Neutrophil (primary cell): ENCODE measurements around the gene SOX18.

Experiments used
- H3K27ac ChIP-seq: fragments of 200-600 bp; sonication (generic); 2 replicates; pipeline ENCODE4 v1.5.1; 2016; ENCODE audit warnings: mild to moderate bottlenecking, moderate library complexity
- H3K27me3 ChIP-seq: fragments of 200-600 bp; sonication (generic); 2 replicates; pipeline ENCODE4 v1.6.0; 2016; ENCODE audit warnings: mild to moderate bottlenecking
- H3K36me3 ChIP-seq: fragments of 200-600 bp; sonication (generic); 2 replicates; pipeline ENCODE4 v1.5.1; 2017
- H3K4me1 ChIP-seq, 2 experiments: fragments of 200-600 bp in 1 of 2; sonication (generic) in 1 of 2; 1 replicate in 1 of 2; 2 replicates in 1 of 2; pipeline versions ENCODE4 v1.5.1 to v1.6.1; 2013 to 2016; ENCODE audit warnings: low read depth in 1 of 2, low read length in 1 of 2, mild to moderate bottlenecking in 1 of 2, moderate library complexity in 1 of 2; ENCODE audit not compliant: control insufficient read depth in 1 of 2, insufficient read depth in 1 of 2
- H3K4me3 ChIP-seq, 2 experiments: fragments of 200-600 bp in 1 of 2; sonication (generic) in 1 of 2; 1 replicate in 1 of 2; 2 replicates in 1 of 2; pipeline ENCODE4 v1.5.1; 2013 to 2016; ENCODE audit warnings: low read depth in 1 of 2, low read length in 1 of 2, mild to moderate bottlenecking in 1 of 2, moderate library complexity in 1 of 2
- H3K9me3 ChIP-seq: fragments of 200-600 bp; sonication (generic); 2 replicates; pipeline ENCODE4 v1.5.1; 2016
- TF ChIP-seq, protein P1 (sequence below): fragments of 200-600 bp; sonication (generic); IDR thresholded peaks from 2 replicates; pipeline ENCODE4 v1.5.1; 2016; ENCODE audit warnings: antibody characterized with exemption

Gene SOX18

DNA sequence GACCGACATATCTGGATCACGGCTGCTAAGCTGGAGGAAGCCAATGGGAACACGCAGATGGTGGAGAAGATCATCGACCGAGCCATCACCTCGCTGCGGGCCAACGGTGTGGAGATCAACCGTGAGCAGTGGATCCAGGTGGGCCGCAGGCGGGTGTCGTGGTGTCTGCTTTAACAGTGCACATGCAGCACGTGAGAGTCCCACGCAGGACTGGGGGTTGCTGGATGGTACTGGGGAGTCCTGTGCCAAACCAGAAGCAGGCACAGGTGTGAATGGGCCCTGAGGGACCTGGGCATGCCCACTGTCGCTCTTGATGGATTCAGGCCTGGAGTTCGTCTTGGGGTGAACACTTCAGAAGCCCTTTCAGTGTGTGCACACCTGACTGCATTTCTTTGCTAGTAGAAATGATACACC lies 38.1 kb downstream of the SOX18 start:
- Histone ChIP-seq H3K9me3 (no peaks in the 10 kb centered on the region), H3K36me3 (peaks cover 74% of the 10 kb centered on the region), H3K27ac (no peak overlapping the region), H3K27me3 (no peaks in the 10 kb centered on the region), H3K4me3 (no peak overlapping the region), H3K4me1 (no peaks in the 10 kb centered on the region)
- TF ChIP-seq, protein P1, sequence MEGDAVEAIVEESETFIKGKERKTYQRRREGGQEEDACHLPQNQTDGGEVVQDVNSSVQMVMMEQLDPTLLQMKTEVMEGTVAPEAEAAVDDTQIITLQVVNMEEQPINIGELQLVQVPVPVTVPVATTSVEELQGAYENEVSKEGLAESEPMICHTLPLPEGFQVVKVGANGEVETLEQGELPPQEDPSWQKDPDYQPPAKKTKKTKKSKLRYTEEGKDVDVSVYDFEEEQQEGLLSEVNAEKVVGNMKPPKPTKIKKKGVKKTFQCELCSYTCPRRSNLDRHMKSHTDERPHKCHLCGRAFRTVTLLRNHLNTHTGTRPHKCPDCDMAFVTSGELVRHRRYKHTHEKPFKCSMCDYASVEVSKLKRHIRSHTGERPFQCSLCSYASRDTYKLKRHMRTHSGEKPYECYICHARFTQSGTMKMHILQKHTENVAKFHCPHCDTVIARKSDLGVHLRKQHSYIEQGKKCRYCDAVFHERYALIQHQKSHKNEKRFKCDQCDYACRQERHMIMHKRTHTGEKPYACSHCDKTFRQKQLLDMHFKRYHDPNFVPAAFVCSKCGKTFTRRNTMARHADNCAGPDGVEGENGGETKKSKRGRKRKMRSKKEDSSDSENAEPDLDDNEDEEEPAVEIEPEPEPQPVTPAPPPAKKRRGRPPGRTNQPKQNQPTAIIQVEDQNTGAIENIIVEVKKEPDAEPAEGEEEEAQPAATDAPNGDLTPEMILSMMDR: no peak

DNA sequence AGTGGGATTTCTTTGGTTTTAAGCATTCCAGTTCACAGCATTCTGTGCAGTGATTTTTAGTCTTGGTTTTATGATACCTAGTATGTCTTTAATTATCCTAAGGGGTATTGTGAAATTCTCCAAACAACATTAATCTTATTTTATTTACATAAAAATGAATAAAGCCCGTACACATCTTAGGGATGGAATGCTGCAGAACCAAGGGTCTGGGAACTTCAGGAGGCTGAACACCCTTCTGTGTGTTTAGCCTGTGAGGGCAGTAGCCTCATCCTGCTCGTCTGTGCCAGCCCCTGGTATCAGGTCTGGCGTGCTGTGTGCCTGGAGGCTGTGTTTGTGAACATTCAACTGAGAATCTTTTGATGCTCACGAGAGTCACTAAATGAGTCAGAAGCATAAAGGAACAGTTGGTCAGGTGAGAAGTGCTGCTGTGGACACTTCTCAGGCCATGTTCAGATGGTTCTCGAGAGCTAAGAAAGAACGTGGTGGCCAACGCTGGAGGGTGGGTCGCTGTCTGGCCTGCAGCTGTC lies 38.7 kb downstream of the SOX18 start:
- no peaks in the 10 kb centered on the region for H3K9me3 ChIP-seq
- no peaks in the 10 kb centered on the region for H3K4me1 ChIP-seq
- TF ChIP-seq, protein P1: no peak
- peaks cover 72% of the 10 kb centered on the region for H3K36me3 ChIP-seq
- H3K27ac ChIP-seq: no peak overlapping the region
- H3K4me3 ChIP-seq: no peak overlapping the region
- H3K27me3 ChIP-seq: no peaks in the 10 kb centered on the region

DNA sequence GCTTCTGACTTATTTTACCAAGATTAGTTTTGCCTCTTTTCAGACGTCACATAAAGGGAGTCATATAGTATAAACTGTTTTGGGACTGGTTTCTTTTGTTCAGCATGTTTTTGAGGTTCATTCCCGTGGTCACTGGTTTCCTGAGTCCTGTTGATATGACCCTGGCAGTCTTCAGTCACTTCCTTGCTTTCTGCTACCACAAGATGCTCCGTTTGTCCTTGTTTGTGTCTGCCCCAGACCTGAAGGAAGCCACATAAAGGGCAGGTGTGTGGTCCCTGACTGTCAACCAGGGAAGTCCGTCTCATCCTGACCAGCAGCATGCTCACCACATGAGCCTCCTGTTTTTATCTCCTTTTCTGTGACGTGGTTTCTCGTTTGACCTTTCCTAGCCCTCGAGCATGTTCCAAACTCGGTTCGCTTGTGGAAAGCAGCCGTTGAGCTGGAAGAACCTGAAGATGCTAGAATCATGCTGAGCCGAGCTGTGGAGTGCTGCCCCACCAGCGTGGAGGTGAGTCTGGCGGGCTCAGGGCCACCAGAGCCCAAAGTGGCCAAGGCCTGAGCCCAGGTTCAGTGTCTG lies 39.5 kb downstream of the SOX18 start:
- Histone ChIP-seq H3K27ac (no peak overlapping the region), H3K27me3 (no peaks in the 10 kb centered on the region), H3K9me3 (no peaks in the 10 kb centered on the region), H3K36me3 (peaks cover 71% of the 10 kb centered on the region), H3K4me3 (no peak overlapping the region), H3K4me1 (no peaks in the 10 kb centered on the region)
- TF ChIP-seq, protein P1: no peak

GRCh38 chr20:64006902-64007301 lies 42.5 kb downstream of the SOX18 start:
- Histone ChIP-seq H3K4me3 (no peak overlapping the region), H3K9me3 (no peaks in the 10 kb centered on the region), H3K27ac (no peak overlapping the region), H3K27me3 (no peaks in the 10 kb centered on the region), H3K36me3 (peaks cover 79% of the 10 kb centered on the region), H3K4me1 (no peaks in the 10 kb centered on the region)
- TF ChIP-seq, protein P1: no peak

DNA sequence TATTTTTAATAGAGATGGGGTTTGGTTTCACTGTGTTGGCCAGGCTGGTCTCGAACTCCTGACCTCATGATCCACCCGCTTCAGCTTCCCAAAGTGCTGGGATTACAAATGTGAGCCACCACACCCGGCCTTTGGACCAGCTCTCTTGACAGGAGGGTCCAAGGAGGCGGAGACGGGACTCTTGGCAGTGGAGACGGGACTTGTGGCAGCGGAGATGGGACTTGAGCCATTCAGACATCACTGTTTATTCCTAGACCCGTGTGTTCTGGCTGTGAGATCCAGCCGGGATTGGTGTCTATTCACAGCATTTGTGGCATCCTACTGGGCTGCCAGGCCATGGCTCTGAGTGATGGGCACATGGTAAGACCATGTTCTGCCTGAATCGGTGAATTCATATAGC lies 42.9 kb downstream of the SOX18 start:
- peaks cover 80% of the 10 kb centered on the region for H3K36me3 ChIP-seq
- no peak overlapping the region for H3K27ac ChIP-seq
- H3K9me3 ChIP-seq: no peaks in the 10 kb centered on the region
- H3K27me3 ChIP-seq: no peaks in the 10 kb centered on the region
- TF ChIP-seq, protein P1: no peak
- no peaks in the 10 kb centered on the region for H3K4me1 ChIP-seq
- no peak overlapping the region for H3K4me3 ChIP-seq
